SK-N-SH treated with all-trans-retinoic acid at 6 μM for 48 hours (cell line): ENCODE measurements around the gene ACP4.

ENCODE experiments used
- BACH2 ChIP-seq: fragments of 250-450 bp; sonication (Bioruptor Pico); IDR thresholded peaks from 2 replicates; pipeline ENCODE4 v1.9.0; 2021; ENCODE audit warnings: mild to moderate bottlenecking, borderline replicate concordance
- PATZ1 ChIP-seq: fragments of 250-450 bp; sonication (Bioruptor Pico); IDR thresholded peaks from 2 replicates; pipeline ENCODE4 v1.8.0; 2020; ENCODE audit warnings: mild to moderate bottlenecking, moderate library complexity, borderline replicate concordance
- ZFP3 ChIP-seq: fragments of 250-450 bp; sonication (Bioruptor Pico); IDR thresholded peaks from 2 replicates; pipeline ENCODE4 v1.5.0; 2020; ENCODE audit warnings: mild to moderate bottlenecking, moderate library complexity

- TF ChIP-seq BACH2 (no peak), ZFP3 (no peak), PATZ1 (no peak)
Observed at GRCh38 chr19:50815439-50815838, 25.2 kb downstream of the ACP4 start.
